Tibial artery (tissue), 4 donors: ENCODE measurements around the gene DNM3.
"Not testable (repeated sequence)": the region's sequence is repeated elsewhere in the genome, so short reads cannot be mapped to it uniquely, and the experiment has no call there.

ENCODE experiments used
- DNase-seq, 2 donors: peaks; one replicate each; pipeline ENCODE4 v3.0.0-alpha.2; 2019
- H3K27ac ChIP-seq, 2 donors: fragments of 200-600 bp; sonication (generic) in 1 of 2; 1 replicate in 1 of 2; 2 replicates in 1 of 2; pipeline ENCODE4 v1.5.1; 2018 to 2019; ENCODE audit warnings: mild to moderate bottlenecking in 1 of 2
- H3K27me3 ChIP-seq, 2 donors: fragments of 200-600 bp; sonication (generic) in 1 of 2; one replicate each; pipeline versions ENCODE4 v1.5.1 to v1.6.0; 2016 to 2019
- H3K36me3 ChIP-seq, 3 donors: fragments of 200-600 bp; sonication (generic) in 2 of 3; one replicate each; pipeline ENCODE4 v1.5.1; 2016 to 2019; ENCODE audit warnings: mild to moderate bottlenecking in 2 of 3
- H3K4me1 ChIP-seq, 4 donors: fragments of 200-600 bp; sonication (generic) in 2 of 4; 1 replicate in 3 of 4; 2 replicates in 1 of 4; pipeline ENCODE4 v1.5.1; 2016 to 2019
- H3K4me3 ChIP-seq, 2 donors: fragments of 200-600 bp; sonication (generic) in 1 of 2; 1 replicate in 1 of 2; 2 replicates in 1 of 2; pipeline ENCODE4 v1.5.1; 2018 to 2019; ENCODE audit warnings: mild to moderate bottlenecking in 2 of 2
- H3K9me3 ChIP-seq, 3 donors: fragments of 200-600 bp; sonication (generic) in 1 of 3; one replicate each; pipeline ENCODE4 v1.5.1; 2016 to 2019
- CTCF ChIP-seq, 2 experiments: fragments of 200-600 bp in 1 of 2; fragments of 450-650 bp in 1 of 2; IDR thresholded peaks; one replicate each; pipeline ENCODE4 v1.5.1; 2017 to 2019; ENCODE audit warnings: antibody characterized with exemption in 2 of 2, mild to moderate bottlenecking in 1 of 2, moderate library complexity in 1 of 2
- intact Hi-C: fragments of 100-400 bp; cut with DNase I; formaldehyde crosslinking; loops from one replicate; pipeline ENCODE4 v1.15.0; 2023; ENCODE audit warnings: low total_unique reads

The DNM3 gene

GRCh38 chr1:171798311-171798710 lies 43.0 kb upstream of the DNM3 start:
- intact Hi-C loops, result no loop called here
- H3K4me3 ChIP-seq, result no peak overlapping the region
- TF ChIP-seq CTCF (IDR thresholded peaks at IDR 0.05), result no peak
- no peaks in the 10 kb centered on the region for H3K27me3 ChIP-seq
- no peaks in the 10 kb centered on the region for H3K9me3 ChIP-seq
- H3K4me1 ChIP-seq, result no peaks in the 10 kb centered on the region
- H3K36me3 ChIP-seq, result peaks cover 32 to 64% (median 41%) of the 10 kb centered on the region in 3 donors
- H3K27ac ChIP-seq, result no peak overlapping the region
- DNase-seq, result no peak

GRCh38 chr1:171798765-171799164 lies 42.5 kb upstream of the DNM3 start:
- Histone ChIP-seq H3K27me3 (no peaks in the 10 kb centered on the region), H3K9me3 (no peaks in the 10 kb centered on the region), H3K27ac (no peak overlapping the region), H3K4me1 (no peaks in the 10 kb centered on the region), H3K36me3 (peaks cover 28 to 59% (median 37%) of the 10 kb centered on the region in 3 donors), H3K4me3 (no peak overlapping the region)
- no peak for TF ChIP-seq CTCF (IDR thresholded peaks at IDR 0.05)
- intact Hi-C loops, result no loop called here
- no peak for DNase-seq

GRCh38 chr1:171799166-171799565 lies 42.1 kb upstream of the DNM3 start:
- intact Hi-C loops, result no loop called here
- H3K27ac ChIP-seq, result no peak overlapping the region
- no peak for DNase-seq
- no peak for TF ChIP-seq CTCF (IDR thresholded peaks at IDR 0.05)
- no peaks in the 10 kb centered on the region for H3K27me3 ChIP-seq
- H3K4me1 ChIP-seq, result no peaks in the 10 kb centered on the region
- H3K36me3 ChIP-seq, result peaks cover 25 to 55% (median 33%) of the 10 kb centered on the region in 3 donors
- H3K9me3 ChIP-seq, result no peaks in the 10 kb centered on the region
- H3K4me3 ChIP-seq, result no peak overlapping the region

- H3K9me3 ChIP-seq, H3K27me3 ChIP-seq, H3K4me3 ChIP-seq, DNase-seq, H3K4me1 ChIP-seq, H3K27ac ChIP-seq: not testable (repeated sequence)
- intact Hi-C loops, result loop anchor here (5.0 to 10.0 kb wide), 2 partner anchors 183 to 645 kb away; partner anchors contain the start of gene PIGC
- H3K36me3 ChIP-seq, result peaks cover 19 to 50% (median 27%) of the 10 kb centered on the region in 3 donors
Measured at GRCh38 chr1:171799698-171800097, 41.6 kb upstream of the DNM3 start.

- no peak for TF ChIP-seq CTCF (IDR thresholded peaks at IDR 0.05)
- Histone ChIP-seq H3K36me3 (peaks cover 13 to 44% (median 21%) of the 10 kb centered on the region in 3 donors), H3K9me3 (no peaks in the 10 kb centered on the region), H3K27me3 (no peaks in the 10 kb centered on the region), H3K4me3 (no peak overlapping the region), H3K4me1 (peaks cover 0 to under 1% (median 0%) of the 10 kb centered on the region in 4 donors), H3K27ac (no peak overlapping the region)
- intact Hi-C loops, result loop anchor here (5.0 to 10.0 kb wide), 2 partner anchors 182 to 644 kb away; partner anchors contain the start of gene PIGC
- DNase-seq, result no peak
Measured at GRCh38 chr1:171800342-171800741, 41.0 kb upstream of the DNM3 start.

- no peaks in the 10 kb centered on the region for H3K9me3 ChIP-seq
- H3K4me1 ChIP-seq, result peaks cover 0 to 5% (median 0%) of the 10 kb centered on the region in 4 donors
- TF ChIP-seq CTCF (IDR thresholded peaks at IDR 0.05), result no peak
- H3K27me3 ChIP-seq, result no peaks in the 10 kb centered on the region
- H3K36me3 ChIP-seq, result peaks cover 9 to 39% (median 16%) of the 10 kb centered on the region in 3 donors
- no peak overlapping the region for H3K4me3 ChIP-seq
- H3K27ac ChIP-seq, result no peak overlapping the region
- no peak for DNase-seq
- intact Hi-C loops, result loop anchor here (5.0 to 10.0 kb wide), 2 partner anchors 181 to 644 kb away; partner anchors contain the start of gene PIGC
Measured at GRCh38 chr1:171800851-171801250, 40.4 kb upstream of the DNM3 start.
